Measurements from ENCODE around the gene RYR1. TPM values are rescaled to one million over a fixed set of nuclear protein-coding genes. Genes with fewer than 3 reads are reported as not detected.

The RYR1 gene
- total and polyA plus RNA-seq, 2 of the 8 experiments (the other 6 are each of a cell fraction or from before 2014, with no cell fraction given) = 5.8 to 11.8 TPM

- Histone ChIP-seq H3K4me2 (ENCODE audit: insufficient read depth in 1 of 2, low read depth in 2 of 2, low read length in 2 of 2) (no peak overlapping the region), H2AK5ac (ENCODE audit: low read depth, low read length) (no peak overlapping the region), H2BK120ac (replicated peaks; ENCODE audit: low read depth, low read length) (no peak overlapping the region), H3K23ac (ENCODE audit: insufficient read length) (no peak overlapping the region), H2BK5ac (ENCODE audit: low read depth, low read length) (no peak overlapping the region), H3K4me1 (replicated peaks in 1 of 4; ENCODE audit: control insufficient read depth in 3 of 4, insufficient read depth in 4 of 4, low read length in 3 of 4) (peaks cover 6 to 14% (median 9%) of the 10 kb centered on the region in 4 experiments), H2AFZ (ENCODE audit: low read length) (no peak overlapping the region), H3K18ac (ENCODE audit: extremely low read depth, low read length) (no peak overlapping the region), H4K91ac (replicated peaks; ENCODE audit: insufficient read length, low read length) (no peak overlapping the region), H4K8ac (ENCODE audit: extremely low read depth, insufficient read depth, low read length) (no peak overlapping the region; the same call in 1 of the 2 replicates), H3K56ac (replicated peaks; ENCODE audit: insufficient read length, low read depth, low read length) (no peak overlapping the region), H3K23me2 (ENCODE audit: low read depth, low read length) (peaks cover 10% of the 10 kb centered on the region; the same call in 1 of the 2 replicates), H2BK15ac (ENCODE audit: low read length) (no peak overlapping the region), H4K5ac (ENCODE audit: insufficient read length, low read depth, low read length) (no peak overlapping the region), H4K20me1 (replicated peaks in 1 of 2; ENCODE audit: control insufficient read depth in 1 of 2, insufficient read depth in 2 of 2, low read length in 2 of 2) (peaks cover 0 to 2% of the 10 kb centered on the region in 2 experiments), H3K4me3 (ENCODE audit: extremely low read depth in 1 of 4, insufficient read depth in 2 of 4, low read depth in 3 of 4, low read length in 4 of 4) (no peak overlapping the region), H3K79me2 (ENCODE audit: control insufficient read depth in 1 of 2, insufficient read depth in 2 of 2, low read length in 2 of 2) (peaks cover 0 to 7% of the 10 kb centered on the region in 2 experiments; a peak in 2 of 4 replicates), H3K14ac (ENCODE audit: insufficient read length) (no peak overlapping the region), H3K27ac (ENCODE audit: low read depth, low read length) (no peak overlapping the region), H3K27me3 (replicated peaks in 1 of 4; ENCODE audit: control insufficient read depth in 3 of 4, extremely low read depth in 1 of 4, insufficient read depth in 3 of 4, low read length in 3 of 4) (peaks cover 0 to 14% (median 7%) of the 10 kb centered on the region in 4 experiments; a peak in 5 of 7 replicates), H3K9me3 (ENCODE audit: insufficient read depth in 2 of 2, low read depth in 1 of 2, low read length in 1 of 2) (no peaks in the 10 kb centered on the region), H2BK12ac (ENCODE audit: low read depth, low read length) (no peak overlapping the region), H3K9ac (replicated peaks in 1 of 4; ENCODE audit: extremely low read depth in 1 of 4, low read depth in 3 of 4, low read length in 3 of 4) (no peak overlapping the region), H2BK20ac (ENCODE audit: low read length) (no peak overlapping the region), H3K79me1 (ENCODE audit: low read depth, low read length) (peaks cover 4% of the 10 kb centered on the region; the same call in 1 of the 2 replicates), H3K36me3 (ENCODE audit: control insufficient read depth in 2 of 4, insufficient read depth in 4 of 4, low read length in 3 of 4) (peaks cover 2 to 20% (median 5%) of the 10 kb centered on the region in 4 experiments; a peak in 2 of 8 replicates), H3K4ac (replicated peaks; ENCODE audit: insufficient read length, low read depth, low read length) (no peak overlapping the region)
- FAIRE-seq (no peak), DNase-seq (ENCODE audit: low read depth in 1 of 2, low spot score in 2 of 2) (no peak)
- POLR2A ChIA-PET (ENCODE audit: partially characterized antibody) = no interaction called here
- TF ChIP-seq SRF (IDR thresholded peaks at IDR 0.05; ENCODE audit: low read depth, low read length) = no peak
- no peak for TF ChIP-seq BCL11A (IDR thresholded peaks at IDR 0.05; ENCODE audit: low read depth in 2 of 2, low read length in 2 of 2)
- no peak for TF ChIP-seq CBX8 (IDR thresholded peaks at IDR 0.05; ENCODE audit: borderline replicate concordance, low read depth, low read length)
- TF ChIP-seq NRF1 (IDR thresholded peaks at IDR 0.05; ENCODE audit: low read depth, low read length) = no peak
- WGBS, 2 experiments (ENCODE audit: extremely low coverage in 1 of 2, insufficient coverage in 1 of 2, insufficient read length in 1 of 2, insufficient replicate concordance in 2 of 2, low coverage in 1 of 2, low lambda C conversion rate in 2 of 2, missing lambda C conversion rate in 1 of 2) = 92% methylated on average over 6 of the region's 6 CpGs; no CpG with 5 or more reads in 1 of the 2 experiments
- CTCF ChIA-PET (ENCODE audit: partially characterized antibody) = interaction anchor here (1.2 kb wide), 1 partner anchor 10 kb away, joined by 5 read pairs; the partner anchor contains the start of gene FAM98C
Observed at GRCh38 chr19:38392707-38393308, 40.7 kb upstream of the RYR1 start.
